Vein endothelial cell (primary cell): ENCODE measurements around the gene KRIT1. TPM values are rescaled to one million over a fixed set of nuclear protein-coding genes. Genes with fewer than 3 reads are reported as not detected.

Experiments
- small RNA-seq: library from RNA; depleted of rRNA; stranded (forward); fragments of <200 nt; gene quantifications from one replicate; pipeline ENCODE3, GENCODE V24; 2012
- total RNA-seq: library from RNA; depleted of rRNA; stranded (reverse); fragments of >200 nt; gene quantifications from 2 replicates; pipeline ENCODE4 v1.2.3, GENCODE V29; 2012

The KRIT1 gene
- 33.3 and 41.2 TPM in 2 replicates for total RNA-seq

GRCh38 chr7:92245487-92246359 is at the start of gene KRIT1, which contains the start of gene ANKIB1:
Gene KRIT1 (minus strand): TSS chr7:92245914. CDS start chr7:92242135, 3,779 bp downstream.
Gene ANKIB1 (plus strand): TSS chr7:92245974. CDS start chr7:92294979, 49,005 bp downstream.

GRCh38 chr7:92178928-92179924 is 66.5 kb downstream of the KRIT1 start, which contains the start of gene LRRD1:
Gene LRRD1 (minus strand): TSS chr7:92179142. CDS start chr7:92165202, 13,940 bp downstream.

Small RNA genes lying within 50 kb of the gene (small RNA-seq; reads per million reads assigned to genes)
- gene MIR1285-1, result not detected
- not detected for gene RF00019

Other genes starting within 250 kb of the KRIT1 start
- 63.4 and 147 TPM in 2 replicates for gene CYP51A1, start 111.4 kb downstream of the KRIT1 start, total RNA-seq
- under 0.01 and 0.19 TPM in 2 replicates for gene LRRD1, start 66.8 kb downstream of the KRIT1 start, total RNA-seq
- 35.9 and 49.3 TPM in 2 replicates for gene ANKIB1, start 60 bp upstream of the KRIT1 start, total RNA-seq
- 21.6 and 24.8 TPM in 2 replicates for gene GATAD1, start 201.6 kb upstream of the KRIT1 start, total RNA-seq
- gene ERVW-1, start 232.0 kb upstream of the KRIT1 start, total RNA-seq, result not detected in 2 replicates